HepG2 (cell line): Measurements from ENCODE around the gene MDP1. TPM values are rescaled to one million over a fixed set of nuclear protein-coding genes. Genes with fewer than 3 reads are reported as not detected.
A peak's percentile ranks its signal among the peaks of the same experiment; 100 is the strongest.

Experiments used
- CBFB ChIP-seq: sonication (generic); formaldehyde crosslinking; IDR thresholded peaks from 2 replicates; pipeline ENCODE4 v1.4.0; 2020; ENCODE audit warnings: missing genetic modification reagents
- EED ChIP-seq: sonication (generic); formaldehyde crosslinking; IDR thresholded peaks from 2 replicates; pipeline ENCODE4 v1.5.0; 2020; ENCODE audit warnings: mild to moderate bottlenecking, missing genetic modification reagents
- GABPA ChIP-seq, 2 experiments: IDR thresholded peaks; 2 replicates each; pipeline ENCODE4 v1.6.1; 2011 to 2016; ENCODE audit warnings: low read depth in 2 of 2, low read length in 1 of 2, missing biosample characterization in 1 of 2, missing genetic modification characterization in 1 of 2
- KDM2A ChIP-seq: sonication (generic); formaldehyde crosslinking; IDR thresholded peaks from 2 replicates; pipeline ENCODE4 v1.4.0; 2020; ENCODE audit warnings: low read depth, missing genetic modification reagents, borderline replicate concordance
- KLF13 ChIP-seq: sonication (generic); formaldehyde crosslinking; IDR thresholded peaks from 2 replicates; pipeline ENCODE4 v1.4.0; 2020; ENCODE audit warnings: mild to moderate bottlenecking, missing genetic modification reagents
- KMT2A ChIP-seq: sonication (generic); formaldehyde crosslinking; IDR thresholded peaks from 2 replicates; pipeline ENCODE4 v1.4.0; 2020; ENCODE audit warnings: missing genetic modification reagents
- NCOA5 ChIP-seq: sonication (generic); formaldehyde crosslinking; IDR thresholded peaks from 2 replicates; pipeline ENCODE4 v1.4.0; 2020; ENCODE audit warnings: missing genetic modification reagents
- NFIC ChIP-seq: IDR thresholded peaks from 2 replicates; pipeline ENCODE4 v1.6.1; 2012; ENCODE audit warnings: mild to moderate bottlenecking, low read length, inconsistent platforms
- PCBP2 ChIP-seq: fragments of 200-400 bp; formaldehyde crosslinking; optimal IDR thresholded peaks from 2 replicates; pipeline ENCODE3; 2018; ENCODE audit warnings: low read length, low read depth; ENCODE audit not compliant: poor library complexity, severe bottlenecking
- SMC3 ChIP-seq: IDR thresholded peaks from 2 replicates; pipeline ENCODE4 v1.6.1; 2011; ENCODE audit warnings: low read length, improper control_type of control experiment
- ZNF383 ChIP-seq: sonication (generic); formaldehyde crosslinking; IDR thresholded peaks from 2 replicates; pipeline ENCODE4 v1.4.0; 2020; ENCODE audit warnings: missing genetic modification reagents, mild to moderate bottlenecking, borderline replicate concordance
- ZNF446 ChIP-seq: sonication (generic); formaldehyde crosslinking; IDR thresholded peaks from 2 replicates; pipeline ENCODE4 v1.5.0; 2020; ENCODE audit warnings: mild to moderate bottlenecking, missing genetic modification reagents
- ZNF562 ChIP-seq: sonication (generic); formaldehyde crosslinking; IDR thresholded peaks from 2 replicates; pipeline ENCODE4 v1.8.0; 2022; ENCODE audit warnings: missing genetic modification reagents, borderline replicate concordance
- ZNF839 ChIP-seq: sonication (generic); formaldehyde crosslinking; IDR thresholded peaks from 2 replicates; pipeline ENCODE4 v1.4.0; 2020; ENCODE audit warnings: missing genetic modification reagents, mild to moderate bottlenecking, borderline replicate concordance
- polyA plus RNA-seq, 8 experiments: library from polyadenylated mRNA; depleted of rRNA in 3 of 8; stranded (reverse) in 7 of 8; unstranded in 1 of 8; fragments of >200 nt; fragmentation: Illumina TruSeq in 4 of 8; extraction: Trizol in 4 of 8; gene quantifications; 2 replicates each; pipeline versions ENCODE4 v1.2.1 to v1.2.3, GENCODE V29; 2011 to 2016; ENCODE audit warnings: low read depth in 4 of 8, missing spikeins in 1 of 8, mixed read lengths in 1 of 8; ENCODE audit not compliant: insufficient read depth in 1 of 8
- total RNA-seq, 5 experiments: library from RNA; depleted of rRNA; stranded (reverse); fragments of >200 nt; fragmentation: Illumina TruSeq; extraction: Trizol; gene quantifications; 2 replicates each; pipeline ENCODE4 v1.2.3, GENCODE V29; 2016; ENCODE audit warnings: low read depth in 1 of 5
- TF ChIP-seq, protein P1 (sequence below): fragments of 450-650 bp; IDR thresholded peaks from 2 replicates; pipeline ENCODE4 v1.6.1; 2016
- TF ChIP-seq, protein P2 (sequence below): sonication (generic); formaldehyde crosslinking; IDR thresholded peaks from 2 replicates; pipeline ENCODE4 v1.9.0; 2021; ENCODE audit warnings: missing genetic modification reagents, borderline replicate concordance
- TF ChIP-seq, protein P3 (sequence below): sonication (generic); formaldehyde crosslinking; conservative IDR thresholded peaks from 2 replicates; pipeline ENCODE4 v1.5.0; 2020; ENCODE audit warnings: missing genetic modification reagents
- TF ChIP-seq, protein P4 (sequence below): sonication (generic); formaldehyde crosslinking; IDR thresholded peaks from 2 replicates; pipeline ENCODE4 v1.5.0; 2020; ENCODE audit warnings: mild to moderate bottlenecking, missing genetic modification reagents

The MDP1 gene
- total and polyA plus RNA-seq, 2 of the 13 experiments (the other 11 are each of a cell fraction or from before 2014, with no cell fraction given) = 44.1 to 48.7 TPM

DNA sequence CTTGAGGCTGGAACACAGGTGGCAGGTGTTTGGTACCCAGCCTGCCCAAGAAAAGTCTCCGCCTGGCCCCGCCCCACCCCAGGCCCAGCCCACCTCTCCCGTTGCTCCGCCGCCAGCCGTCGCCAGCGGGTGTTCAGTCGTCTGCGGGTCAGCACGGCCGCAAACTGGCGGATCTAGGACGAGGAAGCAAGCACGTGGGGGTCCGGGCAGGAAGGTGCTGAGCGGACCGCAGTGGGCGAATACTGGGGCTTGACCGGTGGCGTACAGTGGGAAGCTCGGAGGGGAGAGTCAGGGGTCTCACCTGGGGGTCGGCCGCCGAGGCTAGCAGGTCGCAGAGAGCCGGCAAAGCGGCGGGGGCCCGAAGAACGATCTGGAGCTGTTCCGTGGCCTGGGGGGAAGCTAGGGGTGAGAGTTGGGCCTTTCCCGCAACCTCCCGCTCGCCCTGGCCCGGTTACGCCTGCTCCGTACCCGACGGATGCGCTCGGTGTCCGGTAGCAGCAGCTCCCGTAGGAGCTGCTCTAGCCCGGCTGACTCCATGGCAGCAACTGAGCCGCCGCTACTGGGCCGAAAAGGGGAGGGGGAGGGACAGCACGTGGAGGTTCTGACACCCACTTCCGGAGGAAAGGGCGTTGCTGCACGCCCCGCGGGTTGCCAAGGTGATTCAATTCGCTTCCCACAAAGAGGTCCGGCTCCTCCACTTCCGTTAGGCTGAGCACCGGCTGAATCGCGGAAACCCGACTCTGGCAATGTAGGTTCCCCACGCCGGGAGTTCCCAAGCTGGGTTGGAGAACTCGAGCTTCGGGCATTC is 27.4 kb downstream of the MDP1 start, which contains the start of gene IPO4 (continued):
- TF ChIP-seq, protein P1, sequence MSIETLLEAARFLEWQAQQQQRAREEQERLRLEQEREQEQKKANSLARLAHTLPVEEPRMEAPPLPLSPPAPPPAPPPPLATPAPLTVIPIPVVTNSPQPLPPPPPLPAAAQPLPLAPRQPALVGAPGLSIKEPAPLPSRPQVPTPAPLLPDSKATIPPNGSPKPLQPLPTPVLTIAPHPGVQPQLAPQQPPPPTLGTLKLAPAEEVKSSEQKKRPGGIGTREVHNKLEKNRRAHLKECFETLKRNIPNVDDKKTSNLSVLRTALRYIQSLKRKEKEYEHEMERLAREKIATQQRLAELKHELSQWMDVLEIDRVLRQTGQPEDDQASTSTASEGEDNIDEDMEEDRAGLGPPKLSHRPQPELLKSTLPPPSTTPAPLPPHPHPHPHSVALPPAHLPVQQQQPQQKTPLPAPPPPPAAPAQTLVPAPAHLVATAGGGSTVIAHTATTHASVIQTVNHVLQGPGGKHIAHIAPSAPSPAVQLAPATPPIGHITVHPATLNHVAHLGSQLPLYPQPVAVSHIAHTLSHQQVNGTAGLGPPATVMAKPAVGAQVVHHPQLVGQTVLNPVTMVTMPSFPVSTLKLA = peak; percentile 100
- TF ChIP-seq ZNF383 (CRISPR knock-in tag) (peak; percentile 95), ZNF839 (CRISPR knock-in tag) (peak; percentile 74), GABPA (IDR thresholded peaks at IDR 0.05; ENCODE audit: low read depth, low read length) (no peak), GABPA (CRISPR knock-in tag; IDR thresholded peaks at IDR 0.05; ENCODE audit: low read depth) (no peak), PCBP2 (peak; percentile 73), KDM2A (CRISPR knock-in tag) (peak; percentile 99), NCOA5 (CRISPR knock-in tag) (peak; percentile 18; the same call in 1 of the 2 replicates), EED (peak; percentile 100), SMC3 (peak; percentile 13; the same call in 1 of the 2 replicates), ZNF562 (CRISPR knock-in tag) (no peak), KMT2A (CRISPR knock-in tag) (peak; percentile 99), CBFB (peak; percentile 99), ZNF446 (CRISPR knock-in tag) (peak; percentile 39; the same call in 1 of the 2 replicates), NFIC (no peak), KLF13 (CRISPR knock-in tag) (peak; percentile 99)
- TF ChIP-seq, protein P2, sequence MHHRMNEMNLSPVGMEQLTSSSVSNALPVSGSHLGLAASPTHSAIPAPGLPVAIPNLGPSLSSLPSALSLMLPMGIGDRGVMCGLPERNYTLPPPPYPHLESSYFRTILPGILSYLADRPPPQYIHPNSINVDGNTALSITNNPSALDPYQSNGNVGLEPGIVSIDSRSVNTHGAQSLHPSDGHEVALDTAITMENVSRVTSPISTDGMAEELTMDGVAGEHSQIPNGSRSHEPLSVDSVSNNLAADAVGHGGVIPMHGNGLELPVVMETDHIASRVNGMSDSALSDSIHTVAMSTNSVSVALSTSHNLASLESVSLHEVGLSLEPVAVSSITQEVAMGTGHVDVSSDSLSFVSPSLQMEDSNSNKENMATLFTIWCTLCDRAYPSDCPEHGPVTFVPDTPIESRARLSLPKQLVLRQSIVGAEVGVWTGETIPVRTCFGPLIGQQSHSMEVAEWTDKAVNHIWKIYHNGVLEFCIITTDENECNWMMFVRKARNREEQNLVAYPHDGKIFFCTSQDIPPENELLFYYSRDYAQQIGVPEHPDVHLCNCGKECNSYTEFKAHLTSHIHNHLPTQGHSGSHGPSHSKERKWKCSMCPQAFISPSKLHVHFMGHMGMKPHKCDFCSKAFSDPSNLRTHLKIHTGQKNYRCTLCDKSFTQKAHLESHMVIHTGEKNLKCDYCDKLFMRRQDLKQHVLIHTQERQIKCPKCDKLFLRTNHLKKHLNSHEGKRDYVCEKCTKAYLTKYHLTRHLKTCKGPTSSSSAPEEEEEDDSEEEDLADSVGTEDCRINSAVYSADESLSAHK = no peak; the same call in none of the 2 replicates
- TF ChIP-seq, protein P3, sequence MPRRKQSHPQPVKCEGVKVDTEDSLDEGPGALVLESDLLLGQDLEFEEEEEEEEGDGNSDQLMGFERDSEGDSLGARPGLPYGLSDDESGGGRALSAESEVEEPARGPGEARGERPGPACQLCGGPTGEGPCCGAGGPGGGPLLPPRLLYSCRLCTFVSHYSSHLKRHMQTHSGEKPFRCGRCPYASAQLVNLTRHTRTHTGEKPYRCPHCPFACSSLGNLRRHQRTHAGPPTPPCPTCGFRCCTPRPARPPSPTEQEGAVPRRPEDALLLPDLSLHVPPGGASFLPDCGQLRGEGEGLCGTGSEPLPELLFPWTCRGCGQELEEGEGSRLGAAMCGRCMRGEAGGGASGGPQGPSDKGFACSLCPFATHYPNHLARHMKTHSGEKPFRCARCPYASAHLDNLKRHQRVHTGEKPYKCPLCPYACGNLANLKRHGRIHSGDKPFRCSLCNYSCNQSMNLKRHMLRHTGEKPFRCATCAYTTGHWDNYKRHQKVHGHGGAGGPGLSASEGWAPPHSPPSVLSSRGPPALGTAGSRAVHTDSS (CRISPR knock-in tag) = peak; percentile 98; the same call in 1 of the 2 replicates
- TF ChIP-seq, protein P4, sequence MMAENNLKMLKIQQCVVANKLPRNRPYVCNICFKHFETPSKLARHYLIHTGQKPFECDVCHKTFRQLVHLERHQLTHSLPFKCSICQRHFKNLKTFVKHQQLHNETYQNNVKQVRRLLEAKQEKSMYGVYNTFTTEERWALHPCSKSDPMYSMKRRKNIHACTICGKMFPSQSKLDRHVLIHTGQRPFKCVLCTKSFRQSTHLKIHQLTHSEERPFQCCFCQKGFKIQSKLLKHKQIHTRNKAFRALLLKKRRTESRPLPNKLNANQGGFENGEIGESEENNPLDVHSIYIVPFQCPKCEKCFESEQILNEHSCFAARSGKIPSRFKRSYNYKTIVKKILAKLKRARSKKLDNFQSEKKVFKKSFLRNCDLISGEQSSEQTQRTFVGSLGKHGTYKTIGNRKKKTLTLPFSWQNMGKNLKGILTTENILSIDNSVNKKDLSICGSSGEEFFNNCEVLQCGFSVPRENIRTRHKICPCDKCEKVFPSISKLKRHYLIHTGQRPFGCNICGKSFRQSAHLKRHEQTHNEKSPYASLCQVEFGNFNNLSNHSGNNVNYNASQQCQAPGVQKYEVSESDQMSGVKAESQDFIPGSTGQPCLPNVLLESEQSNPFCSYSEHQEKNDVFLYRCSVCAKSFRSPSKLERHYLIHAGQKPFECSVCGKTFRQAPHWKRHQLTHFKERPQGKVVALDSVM (CRISPR knock-in tag) = no peak
